Measurements from ENCODE around the gene DES.

DES gene

GRCh38 chr2:219419331-219420197 is 1.4 kb downstream of the DES start:
- H3K9me2 ChIP-seq (replicated peaks; ENCODE audit: insufficient read depth, low read length) = no peaks in the 10 kb centered on the region
- H4K20me1 ChIP-seq (ENCODE audit: insufficient read depth, low read length) = no peaks in the 10 kb centered on the region
- H3K36me3 ChIP-seq (replicated peaks; ENCODE audit: insufficient read depth, low read length) = no peaks in the 10 kb centered on the region
- TF ChIP-seq EZH2 (optimal IDR thresholded peaks at IDR 0.05; ENCODE audit: low read depth, low read length) (no peak), EZH2phosphoT487 (IDR thresholded peaks at IDR 0.05; ENCODE audit: low read length) (no peak)
- TF ChIP-seq, protein P1, sequence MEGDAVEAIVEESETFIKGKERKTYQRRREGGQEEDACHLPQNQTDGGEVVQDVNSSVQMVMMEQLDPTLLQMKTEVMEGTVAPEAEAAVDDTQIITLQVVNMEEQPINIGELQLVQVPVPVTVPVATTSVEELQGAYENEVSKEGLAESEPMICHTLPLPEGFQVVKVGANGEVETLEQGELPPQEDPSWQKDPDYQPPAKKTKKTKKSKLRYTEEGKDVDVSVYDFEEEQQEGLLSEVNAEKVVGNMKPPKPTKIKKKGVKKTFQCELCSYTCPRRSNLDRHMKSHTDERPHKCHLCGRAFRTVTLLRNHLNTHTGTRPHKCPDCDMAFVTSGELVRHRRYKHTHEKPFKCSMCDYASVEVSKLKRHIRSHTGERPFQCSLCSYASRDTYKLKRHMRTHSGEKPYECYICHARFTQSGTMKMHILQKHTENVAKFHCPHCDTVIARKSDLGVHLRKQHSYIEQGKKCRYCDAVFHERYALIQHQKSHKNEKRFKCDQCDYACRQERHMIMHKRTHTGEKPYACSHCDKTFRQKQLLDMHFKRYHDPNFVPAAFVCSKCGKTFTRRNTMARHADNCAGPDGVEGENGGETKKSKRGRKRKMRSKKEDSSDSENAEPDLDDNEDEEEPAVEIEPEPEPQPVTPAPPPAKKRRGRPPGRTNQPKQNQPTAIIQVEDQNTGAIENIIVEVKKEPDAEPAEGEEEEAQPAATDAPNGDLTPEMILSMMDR (IDR thresholded peaks at IDR 0.05; ENCODE audit: low read length) = no peak
- no peak overlapping the region for H3K4me3 ChIP-seq (ENCODE audit: low read length)
- no peak overlapping the region for H3K9ac ChIP-seq (ENCODE audit: low read length)
- H3K4me1 ChIP-seq (ENCODE audit: low read length) = no peaks in the 10 kb centered on the region
- no peak for DNase-seq
- H3K79me2 ChIP-seq (ENCODE audit: low read length) = no peaks in the 10 kb centered on the region
- no peak overlapping the region for H2AFZ ChIP-seq (ENCODE audit: low read length)
- no peaks in the 10 kb centered on the region for H3K9me3 ChIP-seq (replicated peaks; ENCODE audit: insufficient read depth, low read length)
- H3K27me3 ChIP-seq (replicated peaks; ENCODE audit: insufficient read depth, low read length) = peaks cover 26% of the 10 kb centered on the region
- no peaks in the 10 kb centered on the region for H3F3A ChIP-seq (ENCODE audit: insufficient read depth, low read length)
- H3K27ac ChIP-seq (ENCODE audit: low read length) = no peak overlapping the region
- no peak overlapping the region for H3K4me2 ChIP-seq (ENCODE audit: low read depth, low read length)

- H3F3A ChIP-seq (ENCODE audit: insufficient read depth, low read length) = no peaks in the 10 kb centered on the region
- H2AFZ ChIP-seq (ENCODE audit: low read length) = no peak overlapping the region
- no peaks in the 10 kb centered on the region for H3K9me2 ChIP-seq (replicated peaks; ENCODE audit: insufficient read depth, low read length)
- TF ChIP-seq, protein P1 (IDR thresholded peaks at IDR 0.05; ENCODE audit: low read length) = no peak
- no peak for TF ChIP-seq EZH2phosphoT487 (IDR thresholded peaks at IDR 0.05; ENCODE audit: low read length)
- no peak for TF ChIP-seq EZH2 (optimal IDR thresholded peaks at IDR 0.05; ENCODE audit: low read depth, low read length)
- H3K9ac ChIP-seq (ENCODE audit: low read length) = no peak overlapping the region
- H3K4me3 ChIP-seq (ENCODE audit: low read length) = no peak overlapping the region
- peaks cover 34% of the 10 kb centered on the region for H3K27me3 ChIP-seq (replicated peaks; ENCODE audit: insufficient read depth, low read length)
- H3K4me2 ChIP-seq (ENCODE audit: low read depth, low read length) = no peak overlapping the region
- no peaks in the 10 kb centered on the region for H4K20me1 ChIP-seq (ENCODE audit: insufficient read depth, low read length)
- no peaks in the 10 kb centered on the region for H3K79me2 ChIP-seq (ENCODE audit: low read length)
- H3K36me3 ChIP-seq (replicated peaks; ENCODE audit: insufficient read depth, low read length) = no peaks in the 10 kb centered on the region
- H3K4me1 ChIP-seq (ENCODE audit: low read length) = no peaks in the 10 kb centered on the region
- H3K27ac ChIP-seq (ENCODE audit: low read length) = no peak overlapping the region
- DNase-seq = no peak
- H3K9me3 ChIP-seq (replicated peaks; ENCODE audit: insufficient read depth, low read length) = no peaks in the 10 kb centered on the region
Measured at GRCh38 chr2:219420687-219421086, 2.5 kb downstream of the DES start.

GRCh38 chr2:219421323-219421722 is 3.1 kb downstream of the DES start:
- H3F3A ChIP-seq (ENCODE audit: insufficient read depth, low read length) = no peaks in the 10 kb centered on the region
- no peak overlapping the region for H3K4me3 ChIP-seq (ENCODE audit: low read length)
- H3K27me3 ChIP-seq (replicated peaks; ENCODE audit: insufficient read depth, low read length) = peaks cover 40% of the 10 kb centered on the region
- no peak overlapping the region for H3K27ac ChIP-seq (ENCODE audit: low read length)
- H4K20me1 ChIP-seq (ENCODE audit: insufficient read depth, low read length) = no peaks in the 10 kb centered on the region
- H3K9ac ChIP-seq (ENCODE audit: low read length) = no peak overlapping the region
- TF ChIP-seq EZH2phosphoT487 (IDR thresholded peaks at IDR 0.05; ENCODE audit: low read length) = no peak
- H2AFZ ChIP-seq (ENCODE audit: low read length) = no peak overlapping the region
- H3K9me3 ChIP-seq (replicated peaks; ENCODE audit: insufficient read depth, low read length) = no peaks in the 10 kb centered on the region
- no peak overlapping the region for H3K4me2 ChIP-seq (ENCODE audit: low read depth, low read length)
- DNase-seq = no peak
- no peaks in the 10 kb centered on the region for H3K79me2 ChIP-seq (ENCODE audit: low read length)
- H3K9me2 ChIP-seq (replicated peaks; ENCODE audit: insufficient read depth, low read length) = no peaks in the 10 kb centered on the region
- no peaks in the 10 kb centered on the region for H3K36me3 ChIP-seq (replicated peaks; ENCODE audit: insufficient read depth, low read length)
- H3K4me1 ChIP-seq (ENCODE audit: low read length) = no peaks in the 10 kb centered on the region

DNA sequence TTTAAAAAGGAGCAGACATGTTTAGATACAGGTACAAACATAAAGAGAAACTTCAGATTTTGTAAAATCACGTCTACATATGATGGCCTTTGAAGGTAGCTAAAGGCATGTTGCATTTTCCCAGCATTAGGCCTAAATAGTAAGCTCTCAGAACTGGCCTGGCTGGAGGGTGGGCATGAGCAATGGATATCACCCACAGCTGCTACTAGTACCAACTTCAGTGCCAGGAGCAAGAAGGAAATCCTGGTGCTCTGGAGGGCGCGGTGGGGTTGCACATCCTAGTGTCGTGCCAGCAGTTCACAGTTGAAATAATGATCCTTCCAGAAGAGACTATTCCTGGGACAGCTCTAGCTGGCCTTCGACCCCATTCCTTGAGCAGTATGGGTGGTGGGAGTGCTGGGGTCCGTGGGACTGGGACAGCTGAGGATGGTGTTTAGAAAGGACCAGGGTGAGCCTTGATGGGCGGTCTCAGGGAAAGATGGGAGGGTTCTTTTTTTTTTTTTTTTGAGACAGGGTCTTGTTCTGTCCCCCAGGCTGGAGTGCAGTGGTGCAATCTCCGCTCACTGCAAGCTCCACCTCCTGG is 4.9 kb downstream of the DES start:
- Histone ChIP-seq H3K27ac (ENCODE audit: low read length) (no peak overlapping the region), H3K36me3 (replicated peaks; ENCODE audit: insufficient read depth, low read length) (no peaks in the 10 kb centered on the region), H3K79me2 (ENCODE audit: low read length) (no peaks in the 10 kb centered on the region), H3K9me2 (replicated peaks; ENCODE audit: insufficient read depth, low read length) (no peaks in the 10 kb centered on the region), H3K4me1 (ENCODE audit: low read length) (no peaks in the 10 kb centered on the region), H3K9ac (ENCODE audit: low read length) (no peak overlapping the region), H4K20me1 (ENCODE audit: insufficient read depth, low read length) (no peaks in the 10 kb centered on the region), H2AFZ (ENCODE audit: low read length) (no peak overlapping the region), H3K4me2 (ENCODE audit: low read depth, low read length) (no peak overlapping the region), H3F3A (ENCODE audit: insufficient read depth, low read length) (no peaks in the 10 kb centered on the region), H3K4me3 (ENCODE audit: low read length) (no peak overlapping the region), H3K9me3 (replicated peaks; ENCODE audit: insufficient read depth, low read length) (no peaks in the 10 kb centered on the region), H3K27me3 (replicated peaks; ENCODE audit: insufficient read depth, low read length) (peaks cover 42% of the 10 kb centered on the region)
- TF ChIP-seq EZH2phosphoT487 (IDR thresholded peaks at IDR 0.05; ENCODE audit: low read length) (no peak), EZH2 (optimal IDR thresholded peaks at IDR 0.05; ENCODE audit: low read depth, low read length) (no peak)
- TF ChIP-seq, protein P1 (IDR thresholded peaks at IDR 0.05; ENCODE audit: low read length) = no peak
- DNase-seq = no peak
